Measurements from ENCODE around the gene TSEN2.

TSEN2 gene

GRCh38 chr3:12486916-12487315 lies 2.6 kb downstream of the TSEN2 start:
- TF ChIP-seq CTCF (IDR thresholded peaks at IDR 0.05; ENCODE audit: extremely low read depth, insufficient read depth, missing control alignments) = no peak
- DNase-seq (ENCODE audit: low spot score) = no peak
- in situ Hi-C loops (cut with MboI; ENCODE audit: low pct_unique_long_range_greater_than_20kb, low sequenced_read_pairs, unreplicated experiment) = no loop called here

- DNase-seq (ENCODE audit: low spot score) = no peak
- no peak for TF ChIP-seq CTCF (IDR thresholded peaks at IDR 0.05; ENCODE audit: extremely low read depth, insufficient read depth, missing control alignments)
- in situ Hi-C loops (cut with MboI; ENCODE audit: low pct_unique_long_range_greater_than_20kb, low sequenced_read_pairs, unreplicated experiment) = no loop called here
These were observed 3.1 kb downstream of the TSEN2 start for GRCh38 chr3:12487336-12487735.

- DNase-seq (ENCODE audit: low spot score) = no peak
- in situ Hi-C loops (cut with MboI; ENCODE audit: low pct_unique_long_range_greater_than_20kb, low sequenced_read_pairs, unreplicated experiment) = no loop called here
- no peak for TF ChIP-seq CTCF (IDR thresholded peaks at IDR 0.05; ENCODE audit: extremely low read depth, insufficient read depth, missing control alignments)
These were observed 3.5 kb downstream of the TSEN2 start for GRCh38 chr3:12487786-12488185.

- in situ Hi-C loops (cut with MboI; ENCODE audit: low pct_unique_long_range_greater_than_20kb, low sequenced_read_pairs, unreplicated experiment) = no loop called here
- no peak for DNase-seq (ENCODE audit: low spot score)
- no peak for TF ChIP-seq CTCF (IDR thresholded peaks at IDR 0.05; ENCODE audit: extremely low read depth, insufficient read depth, missing control alignments)
These were observed 5.1 kb downstream of the TSEN2 start for GRCh38 chr3:12489368-12489767.

GRCh38 chr3:12489832-12490231 lies 5.6 kb downstream of the TSEN2 start:
- DNase-seq (ENCODE audit: low spot score) = no peak
- in situ Hi-C loops (cut with MboI; ENCODE audit: low pct_unique_long_range_greater_than_20kb, low sequenced_read_pairs, unreplicated experiment) = no loop called here
- no peak for TF ChIP-seq CTCF (IDR thresholded peaks at IDR 0.05; ENCODE audit: extremely low read depth, insufficient read depth, missing control alignments)

GRCh38 chr3:12490547-12490946 lies 6.3 kb downstream of the TSEN2 start:
- in situ Hi-C loops (cut with MboI; ENCODE audit: low pct_unique_long_range_greater_than_20kb, low sequenced_read_pairs, unreplicated experiment) = no loop called here
- no peak for DNase-seq (ENCODE audit: low spot score)
- no peak for TF ChIP-seq CTCF (IDR thresholded peaks at IDR 0.05; ENCODE audit: extremely low read depth, insufficient read depth, missing control alignments)
